GM19463 (cell line): ENCODE results near the gene RNF141.

Source experiments
- ATAC-seq: cut with Tn5 transposase; IDR thresholded peaks from one replicate; pipeline ENCODE4 v1.9.1; 2021; ENCODE audit warnings: mild to moderate bottlenecking, moderate library complexity; ENCODE audit not compliant: unreplicated experiment

RNF141 gene

DNA sequence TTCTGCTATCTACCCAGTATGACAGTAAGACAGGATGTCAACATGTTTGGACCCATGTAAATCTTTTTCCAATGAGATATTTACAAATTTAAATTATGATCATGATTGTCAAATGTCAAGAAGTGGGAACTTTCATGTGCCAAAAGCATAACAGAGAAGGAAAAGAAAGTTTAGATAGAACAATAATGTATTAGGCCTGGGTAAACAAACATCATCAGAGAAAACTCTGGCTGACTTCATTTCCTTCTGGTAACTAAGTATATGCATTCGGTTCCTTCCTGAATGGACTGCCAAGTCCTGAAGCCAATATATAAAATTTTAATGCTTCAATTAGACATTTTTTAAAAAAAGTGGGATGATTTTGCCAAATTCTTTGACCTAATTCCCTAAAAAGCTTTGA lies 16.5 kb downstream of the RNF141 start:
- ATAC-seq: no peak

DNA sequence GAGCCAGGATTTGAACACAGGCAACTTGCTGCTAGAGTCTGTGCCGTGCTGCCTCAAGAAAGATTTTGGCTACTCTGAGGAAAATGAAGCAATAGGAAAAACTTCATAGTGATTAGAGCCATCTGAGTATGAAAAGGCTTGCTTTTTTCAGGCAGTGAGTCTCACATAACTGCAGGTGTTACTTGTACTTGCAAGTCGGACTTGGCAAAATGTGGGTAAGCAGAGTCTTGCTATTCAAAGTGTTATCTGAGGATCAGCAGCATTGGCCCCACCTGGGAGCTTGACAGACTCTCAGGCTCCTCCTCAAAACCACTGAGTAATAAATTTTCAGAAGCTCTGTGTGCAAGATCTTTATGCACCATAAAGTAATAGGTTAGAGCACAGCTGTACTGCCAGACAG lies 18.1 kb downstream of the RNF141 start:
- ATAC-seq: no peak

DNA sequence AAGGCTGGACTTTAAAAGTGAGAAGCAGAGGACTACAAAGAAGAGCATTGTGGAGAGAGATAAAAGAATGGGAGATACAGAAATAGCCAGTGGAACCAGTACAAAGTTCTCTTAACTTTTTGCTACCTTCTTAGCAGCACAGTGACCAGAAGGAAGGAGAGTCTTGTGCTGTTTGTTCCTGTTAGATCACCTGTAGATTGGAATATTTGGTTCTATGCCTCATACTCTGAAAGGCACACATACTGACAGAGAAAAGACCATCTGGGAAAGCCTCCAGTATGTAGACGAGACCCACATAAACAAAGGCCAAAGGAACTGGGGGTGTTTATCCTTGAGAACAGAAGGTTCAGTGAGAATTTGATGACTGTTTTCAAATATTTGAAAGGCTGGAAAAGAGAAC lies 18.7 kb downstream of the RNF141 start:
- no peak for ATAC-seq

DNA sequence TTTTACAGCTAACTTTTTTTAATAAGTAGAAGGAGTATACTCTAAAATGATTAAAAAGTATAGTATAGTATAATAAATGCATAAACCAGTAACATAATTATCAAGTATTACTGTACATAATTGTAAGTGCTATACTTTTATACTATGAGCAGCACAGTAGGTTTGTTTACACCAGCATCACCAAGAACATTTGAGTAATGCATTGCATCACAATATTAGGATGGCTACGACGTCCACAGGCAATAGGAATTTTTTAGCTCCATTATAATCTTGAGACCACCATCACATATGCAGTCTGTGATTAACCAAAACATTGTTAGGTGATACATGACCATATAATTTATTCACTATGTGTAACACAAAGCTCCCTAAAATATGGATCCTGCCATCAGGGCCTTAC lies 20.4 kb downstream of the RNF141 start:
- ATAC-seq: no peak

DNA sequence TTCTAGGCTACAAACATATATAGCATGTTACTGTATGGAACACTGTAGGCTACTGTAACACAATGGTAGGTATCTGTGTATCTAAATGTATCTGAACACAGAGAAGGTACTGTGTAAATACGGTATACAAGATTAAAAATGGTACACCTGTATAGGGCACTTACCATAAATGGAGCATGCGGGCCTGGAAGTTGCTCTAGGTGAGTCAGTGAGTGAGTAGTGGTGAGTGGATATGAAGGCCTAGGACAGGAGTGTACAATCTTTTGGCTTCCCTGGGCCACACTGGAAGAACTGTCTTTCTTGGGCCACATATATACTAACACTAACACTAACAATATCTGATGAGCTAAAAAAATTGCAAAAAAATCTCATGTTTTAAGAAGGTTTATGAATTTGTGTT lies 21.4 kb downstream of the RNF141 start:
- no peak for ATAC-seq

DNA sequence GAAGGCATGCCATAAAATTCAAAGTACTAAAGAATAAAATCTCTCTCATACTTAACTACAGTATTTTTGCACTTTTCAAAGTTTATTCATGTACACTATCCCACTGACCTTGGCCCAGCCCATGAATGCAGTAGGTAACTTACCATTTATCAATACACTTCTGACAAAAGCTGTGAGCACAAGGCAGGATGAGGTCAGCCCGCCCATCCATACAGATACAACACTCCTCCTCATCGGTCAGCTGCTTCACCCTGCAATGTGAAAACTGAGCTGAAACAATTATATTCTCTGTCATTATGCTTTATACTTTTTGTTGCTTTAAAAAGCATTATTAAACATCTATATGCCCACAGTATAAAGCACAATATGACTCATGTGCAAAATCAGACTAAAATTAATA lies 22.1 kb downstream of the RNF141 start:
- no peak for ATAC-seq

DNA sequence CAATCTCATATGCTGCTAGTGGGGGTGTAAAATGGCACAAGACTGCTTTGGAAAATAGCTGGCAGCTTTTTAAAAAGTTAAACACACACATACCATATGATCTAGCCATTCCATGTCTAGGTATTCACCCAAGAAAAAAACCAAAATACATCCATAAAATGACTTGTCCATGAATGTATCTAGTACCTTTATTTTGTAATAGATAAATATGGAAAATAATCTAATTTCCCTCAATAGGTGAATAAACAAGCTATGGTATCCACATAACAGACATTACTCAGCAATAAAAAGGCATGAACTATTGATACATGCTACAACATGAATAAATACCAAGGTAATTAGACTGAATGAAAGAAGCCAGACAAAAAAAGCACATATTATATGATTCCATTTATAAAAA lies 22.9 kb downstream of the RNF141 start:
- no peak for ATAC-seq

DNA sequence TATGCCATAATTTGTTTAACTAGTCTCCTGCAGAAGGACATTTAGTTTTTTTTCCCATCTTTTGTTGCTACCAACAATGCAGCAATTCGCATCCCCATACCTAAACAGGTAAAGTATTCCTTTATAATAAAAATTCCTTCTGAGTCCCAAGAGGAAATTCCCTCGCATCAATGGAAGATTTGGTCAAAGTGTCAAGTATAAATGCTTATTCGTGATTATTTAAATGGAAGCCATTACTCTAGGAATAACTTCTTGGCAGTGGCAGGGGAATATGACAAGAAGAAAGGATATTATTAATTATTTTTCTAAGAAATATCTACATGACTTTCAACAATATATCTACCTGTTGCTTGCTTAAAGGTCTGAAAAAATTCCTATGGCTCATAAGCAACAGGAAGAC lies 25.6 kb downstream of the RNF141 start:
- no peak for ATAC-seq

DNA sequence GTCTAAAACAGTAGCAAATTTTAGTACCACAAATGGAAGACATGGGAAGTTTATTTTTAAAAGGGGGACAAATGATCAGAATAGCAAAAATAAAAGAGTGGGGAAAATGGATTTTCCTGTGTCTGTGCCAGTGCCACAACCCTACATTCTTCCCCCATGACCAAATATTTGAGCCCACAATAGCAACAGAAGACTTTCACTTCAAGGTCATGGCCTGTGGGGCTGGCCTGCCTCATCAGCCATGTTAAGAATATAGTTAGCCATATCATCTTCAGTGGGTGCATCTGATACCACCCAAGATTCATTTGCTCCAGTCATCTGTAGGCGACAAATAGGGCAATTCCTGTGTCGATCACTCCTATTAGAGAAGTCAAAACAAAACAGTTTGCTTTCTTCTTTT lies 26.3 kb downstream of the RNF141 start:
- ATAC-seq: no peak

DNA sequence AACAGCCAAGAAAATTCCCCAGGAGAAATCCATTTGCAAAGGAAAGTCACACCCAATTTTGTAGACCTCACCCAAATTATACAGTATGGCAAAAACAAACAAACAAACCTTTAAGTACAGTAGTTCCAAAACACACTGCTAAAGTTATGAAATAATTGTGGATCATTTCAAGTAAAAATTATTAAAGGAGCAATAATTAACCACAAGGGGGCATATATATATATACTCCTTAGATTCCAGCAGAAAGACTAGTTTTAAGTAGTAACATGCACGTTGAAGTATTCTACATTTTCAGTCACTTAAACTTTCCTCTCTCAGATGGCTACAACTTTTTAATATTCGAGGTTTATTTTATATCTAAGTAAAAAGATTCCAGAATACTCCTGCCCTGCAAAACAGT lies 26.8 kb downstream of the RNF141 start:
- no peak for ATAC-seq

DNA sequence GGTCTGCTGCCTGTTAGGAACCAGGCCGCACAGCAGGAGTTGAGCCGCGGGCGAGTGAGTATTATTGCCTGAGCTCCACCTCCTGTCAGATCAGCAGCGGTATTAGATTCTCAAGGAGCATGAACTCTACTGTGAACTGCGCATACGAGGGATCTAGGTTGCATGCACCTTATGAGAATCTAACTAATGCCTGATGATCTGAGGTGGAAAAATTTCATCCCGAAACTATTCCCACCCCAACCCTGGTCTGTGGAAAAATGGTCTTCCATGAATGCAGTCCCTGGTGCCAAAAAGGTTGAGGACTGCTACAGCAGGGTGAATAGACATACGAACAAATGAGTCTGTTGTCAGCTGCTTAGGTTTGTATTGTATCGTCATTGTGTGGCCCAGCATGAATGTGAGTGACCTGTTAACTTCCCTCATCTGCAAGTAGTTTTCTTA lies 29.8 kb downstream of the RNF141 start:
- ATAC-seq: no peak

DNA sequence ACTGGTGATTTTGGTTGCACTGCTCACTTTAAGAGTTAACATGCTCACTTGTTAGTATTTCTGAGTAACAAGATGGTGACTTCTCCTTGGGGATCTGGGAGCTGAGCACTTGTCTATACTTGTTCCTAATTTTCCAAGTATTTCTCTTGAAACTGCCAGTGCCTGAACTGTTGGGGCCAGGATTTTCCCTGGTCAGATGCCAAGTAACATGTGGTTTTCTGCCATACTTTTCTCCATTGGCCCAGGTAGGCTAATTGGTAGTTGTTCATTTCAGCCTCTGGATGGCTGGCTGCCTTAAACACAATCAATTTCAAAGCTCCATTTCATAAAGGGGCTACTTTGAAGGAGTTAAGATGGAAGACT lies 35.0 kb downstream of the RNF141 start:
- ATAC-seq: no peak

DNA sequence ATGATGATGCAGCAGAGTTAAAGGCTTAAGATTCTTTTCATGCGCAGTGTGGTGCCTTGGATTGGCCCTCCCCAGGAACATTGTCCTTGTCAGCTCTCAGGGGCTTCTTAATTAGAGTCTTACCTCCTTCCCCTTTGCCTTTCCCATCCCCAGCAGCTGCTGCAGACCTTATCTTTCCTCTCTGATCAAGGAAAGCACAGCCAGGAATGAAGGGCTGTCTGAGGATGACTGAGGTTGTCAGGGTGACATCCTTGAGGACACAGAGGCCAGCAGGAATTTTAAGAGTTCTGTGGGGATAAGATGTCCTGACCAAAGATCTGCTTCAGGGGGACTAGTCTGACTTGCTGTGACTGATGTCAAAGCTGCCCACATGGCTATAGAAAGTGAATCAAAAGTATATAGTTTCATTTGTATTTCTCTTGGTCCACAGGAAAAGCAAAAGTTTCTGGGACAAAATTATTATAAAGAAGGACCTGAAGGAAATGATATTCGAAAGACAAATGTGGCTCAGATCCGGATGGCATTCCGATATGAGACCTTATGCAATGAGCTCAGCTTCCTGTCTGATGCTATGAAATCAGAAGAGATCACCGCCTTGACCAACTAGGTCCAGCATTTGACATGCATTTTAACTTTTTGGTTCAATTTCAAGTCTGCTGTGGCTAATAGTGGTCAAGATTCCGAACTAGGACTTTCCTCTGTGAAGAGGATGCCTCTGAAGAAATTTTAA lies 35.5 kb downstream of the RNF141 start:
- no peak for ATAC-seq

DNA sequence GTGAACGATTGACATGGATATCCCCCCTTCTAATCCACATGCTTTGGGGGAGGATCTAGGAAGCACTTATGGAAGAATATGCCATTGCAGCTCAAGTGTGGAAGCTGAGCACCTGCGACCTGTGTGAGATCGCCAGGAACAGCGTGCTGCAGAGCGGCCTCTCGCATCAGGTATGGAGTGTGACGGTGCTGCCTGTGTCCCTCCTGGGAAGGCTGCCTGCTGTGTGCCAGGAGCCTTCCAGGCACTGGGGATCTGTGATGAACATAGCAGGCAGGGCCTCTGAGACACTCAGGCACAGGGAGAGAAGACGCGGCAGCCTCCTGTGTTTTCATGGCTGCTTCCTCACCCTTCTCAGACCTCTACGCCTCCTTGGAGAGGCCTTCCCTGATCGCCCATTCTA lies 36.5 kb downstream of the RNF141 start:
- ATAC-seq: no peak

DNA sequence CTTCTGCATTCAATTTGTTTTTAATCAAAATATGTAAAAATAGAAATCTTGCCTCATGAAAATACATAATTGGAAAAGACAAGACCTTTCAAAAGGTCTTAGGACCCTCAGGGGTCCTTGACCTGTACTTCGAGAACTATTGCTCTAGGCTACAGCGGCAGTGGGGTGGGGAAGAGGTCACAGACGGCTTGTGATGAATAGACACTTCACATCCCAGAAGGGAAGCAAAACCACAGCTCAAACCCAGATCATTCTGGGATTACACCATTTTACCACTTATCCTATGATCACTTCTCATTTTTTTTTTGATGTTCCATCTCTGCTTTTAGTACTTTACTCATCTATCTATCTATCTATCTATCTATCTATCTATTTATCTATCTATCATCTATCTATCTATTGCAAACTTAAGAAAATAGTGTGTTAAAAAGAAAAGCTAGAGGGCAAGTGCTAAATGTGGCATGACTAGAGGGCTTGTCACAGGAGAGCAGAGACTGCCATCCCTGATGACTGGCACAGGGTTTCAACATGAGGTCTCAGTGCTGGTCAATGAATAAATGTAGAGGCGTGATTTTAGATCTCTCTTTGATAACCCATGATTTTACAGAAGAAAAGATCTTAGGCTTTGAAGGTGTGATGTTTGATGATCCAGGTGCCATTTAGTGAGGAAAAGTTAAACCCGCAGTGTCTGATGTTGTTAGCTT lies 37.1 kb downstream of the RNF141 start:
- ATAC-seq: no peak

DNA sequence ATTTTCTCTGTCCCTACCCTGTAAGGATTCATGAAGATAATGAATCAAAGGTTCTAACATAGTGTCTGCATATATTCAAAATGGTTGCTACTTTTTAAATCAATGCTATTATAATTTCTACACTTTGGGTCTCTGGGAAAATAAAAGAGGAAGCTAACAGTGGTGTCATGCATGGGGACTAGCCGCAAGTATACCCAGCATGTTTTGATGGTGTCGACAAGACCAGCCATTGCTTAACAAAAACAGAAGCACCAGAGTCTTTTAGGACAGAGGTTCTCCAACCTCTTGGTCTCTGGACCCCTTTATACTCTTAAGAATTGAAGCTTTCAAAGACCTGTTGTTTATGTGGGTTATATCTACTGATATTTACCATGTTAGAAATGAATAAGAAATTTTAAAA lies 37.8 kb downstream of the RNF141 start:
- ATAC-seq: no peak

DNA sequence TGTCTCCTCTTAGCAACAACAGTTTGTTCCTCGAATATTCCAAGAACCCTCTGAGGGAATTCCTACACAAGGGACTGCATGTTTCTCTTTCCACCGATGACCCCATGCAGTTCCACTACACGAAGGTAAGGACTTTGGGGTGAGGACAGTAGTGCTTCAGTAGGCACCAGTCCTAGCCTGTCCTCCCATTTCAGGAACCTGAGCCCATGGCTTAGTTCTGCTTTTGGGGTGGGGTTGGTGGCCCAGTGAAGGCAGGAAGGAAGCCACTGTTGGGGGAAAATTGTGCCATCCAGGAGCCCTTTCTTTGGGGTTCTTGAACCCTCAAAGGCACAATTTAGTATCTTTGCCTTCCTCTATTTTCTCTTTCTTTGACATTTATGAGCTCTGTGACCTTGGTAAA lies 38.2 kb downstream of the RNF141 start:
- ATAC-seq: no peak

DNA sequence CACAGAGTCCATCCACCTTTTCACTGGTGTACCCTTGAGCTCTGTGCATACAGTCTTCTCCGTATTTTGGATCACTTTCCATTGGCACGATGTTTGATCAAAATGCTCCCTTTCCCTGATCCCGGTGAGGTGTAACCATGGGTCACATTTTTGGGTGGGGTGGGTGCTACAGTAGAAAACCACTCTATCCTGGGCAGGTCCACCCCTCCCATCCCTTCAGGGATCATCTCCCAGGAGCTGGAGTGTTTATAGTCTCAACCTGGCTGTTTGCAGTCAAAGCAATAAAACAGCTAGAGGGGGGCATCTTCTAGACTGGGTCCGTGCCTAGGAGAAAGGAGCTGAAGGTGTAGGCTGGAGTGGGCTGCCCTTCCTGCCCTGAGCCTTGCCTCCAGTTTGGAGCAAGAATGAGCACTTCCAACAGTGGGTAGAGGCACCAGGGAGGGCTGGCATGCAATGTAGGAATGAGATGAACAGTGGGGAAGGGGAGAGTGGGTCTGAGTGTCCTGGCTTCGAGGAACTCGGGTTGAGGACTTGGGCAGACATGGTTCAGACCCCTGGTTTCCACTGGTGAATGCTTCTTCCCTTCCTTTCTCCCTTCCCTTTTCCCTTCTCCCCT lies 38.8 kb downstream of the RNF141 start:
- no peak for ATAC-seq

DNA sequence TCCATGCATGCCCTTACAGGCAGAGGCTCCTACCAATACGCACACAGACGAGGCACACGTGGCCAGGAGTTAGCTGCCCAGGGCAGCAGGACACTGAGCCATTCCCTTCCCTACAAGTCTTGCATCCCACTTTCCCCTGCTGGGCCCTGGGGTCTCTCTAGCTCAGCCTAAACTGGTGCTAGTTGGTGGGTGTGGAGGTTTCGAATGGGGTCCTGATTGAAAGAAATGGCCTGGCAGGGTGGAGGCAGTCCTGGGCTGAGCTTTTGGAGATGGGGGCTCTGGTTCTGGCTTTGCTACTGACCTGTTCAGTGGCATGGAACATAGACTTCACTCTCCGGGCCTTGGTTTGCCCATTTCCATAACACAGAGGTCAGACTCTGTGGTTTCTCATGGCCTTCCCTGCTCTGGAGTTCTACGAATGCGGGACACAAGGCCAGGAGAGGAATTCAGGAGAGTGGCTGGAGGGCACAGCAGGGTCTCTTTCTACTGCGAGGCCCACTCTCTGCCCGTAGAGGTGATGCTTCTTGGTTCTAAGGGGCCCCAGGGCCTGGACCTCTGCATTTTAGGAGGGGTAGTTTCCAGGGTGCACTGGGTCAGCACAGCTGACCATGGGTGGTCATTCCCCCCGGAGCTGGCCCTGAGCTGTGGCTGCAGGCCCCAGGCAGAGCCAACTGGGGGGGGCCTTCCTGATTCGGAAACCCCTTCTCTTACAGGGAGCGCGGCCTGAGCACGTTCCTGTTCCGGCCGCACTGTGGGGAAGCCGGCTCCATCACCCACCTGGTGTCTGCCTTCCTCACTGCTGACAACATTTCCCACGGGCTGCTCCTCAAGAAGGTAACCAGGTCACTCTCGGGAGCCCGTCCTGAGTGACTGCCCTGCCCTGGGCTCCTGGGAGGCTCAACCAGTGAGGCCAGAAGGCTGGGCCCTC lies 40.0 kb downstream of the RNF141 start:
- ATAC-seq: no peak

DNA sequence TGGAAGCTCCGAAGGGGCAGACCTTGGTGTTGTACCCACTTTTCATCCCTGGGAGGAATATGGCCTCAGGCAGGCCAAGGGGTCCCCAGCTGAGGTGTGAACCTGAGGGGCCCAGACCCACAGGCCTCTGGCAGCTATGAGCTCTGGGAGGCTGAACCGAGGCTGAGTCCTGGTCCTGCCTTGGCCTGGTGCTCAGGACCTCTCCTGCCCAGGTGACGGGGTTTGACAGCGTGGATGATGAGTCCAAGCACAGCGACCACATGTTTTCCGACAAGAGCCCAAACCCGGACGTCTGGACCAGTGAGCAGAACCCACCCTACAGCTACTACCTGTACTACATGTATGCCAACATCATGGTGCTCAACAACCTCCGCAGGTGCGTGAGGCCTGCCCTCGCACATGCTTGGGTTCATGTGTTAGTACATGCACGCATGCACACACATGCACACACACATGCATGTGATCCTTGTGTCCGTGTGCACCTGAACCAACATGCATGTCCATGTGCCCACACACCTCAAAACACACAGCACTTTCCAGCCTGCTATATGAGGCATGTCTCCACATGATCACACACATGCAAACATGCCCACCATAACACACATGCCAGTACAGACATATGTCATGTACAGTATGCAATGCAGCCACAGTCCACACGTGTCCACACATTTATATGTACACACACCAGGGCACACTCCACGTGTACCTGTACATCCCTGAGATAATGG lies 40.9 kb downstream of the RNF141 start:
- no peak for ATAC-seq

DNA sequence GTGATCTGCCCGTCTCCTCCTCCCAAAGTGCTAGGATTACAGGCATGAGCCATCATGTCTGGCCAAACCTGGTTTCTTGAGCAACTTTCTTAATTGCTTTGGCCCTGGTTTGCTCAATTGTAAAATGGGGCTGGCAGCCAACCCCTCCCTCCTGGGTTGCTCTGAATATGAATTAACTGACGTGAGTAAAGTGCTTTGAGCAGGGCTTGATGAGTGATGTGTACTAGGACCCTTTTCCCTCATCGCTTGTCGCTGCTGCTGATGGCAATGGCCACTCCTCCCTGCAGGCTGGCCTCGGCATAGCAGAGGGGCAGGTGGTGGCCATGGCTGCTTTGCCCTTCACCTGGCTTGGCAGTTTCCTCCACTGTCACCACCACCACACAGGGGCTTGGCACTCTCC lies 41.5 kb downstream of the RNF141 start:
- ATAC-seq: no peak
